ENCODE data around the gene KCNJ16.

The KCNJ16 gene

GRCh38 chr17:70098030-70098429 lies 23.0 kb downstream of the KCNJ16 start:
- no peak for DNase-seq (ENCODE audit: low spot score)

GRCh38 chr17:70099294-70099693 lies 24.3 kb downstream of the KCNJ16 start:
- no peak for DNase-seq (ENCODE audit: low spot score)

- DNase-seq (ENCODE audit: low spot score) = no peak
Observed at GRCh38 chr17:70099884-70100283, 24.9 kb downstream of the KCNJ16 start.

GRCh38 chr17:70100983-70101382 lies 26.0 kb downstream of the KCNJ16 start:
- no peak for DNase-seq (ENCODE audit: low spot score)

GRCh38 chr17:70102531-70102930 lies 27.5 kb downstream of the KCNJ16 start:
- DNase-seq (ENCODE audit: low spot score) = no peak

GRCh38 chr17:70104791-70105523 lies 29.9 kb downstream of the KCNJ16 start:
- no peak for DNase-seq (ENCODE audit: low spot score)

- DNase-seq (ENCODE audit: low spot score) = no peak
Observed at GRCh38 chr17:70105641-70106040, 30.6 kb downstream of the KCNJ16 start.

- no peak for DNase-seq (ENCODE audit: low spot score)
Observed at GRCh38 chr17:70106551-70106950, 31.5 kb downstream of the KCNJ16 start.

- no peak for DNase-seq (ENCODE audit: low spot score)
Observed at GRCh38 chr17:70107441-70107840, 32.4 kb downstream of the KCNJ16 start.

- DNase-seq (ENCODE audit: low spot score) = no peak
Observed at GRCh38 chr17:70107904-70108565, 33.0 kb downstream of the KCNJ16 start.

- DNase-seq (ENCODE audit: low spot score) = no peak
Observed at GRCh38 chr17:70109497-70109896, 34.5 kb downstream of the KCNJ16 start.

- no peak for DNase-seq (ENCODE audit: low spot score)
Observed at GRCh38 chr17:70110443-70110880, 35.4 kb downstream of the KCNJ16 start.

GRCh38 chr17:70111201-70111600 lies 36.2 kb downstream of the KCNJ16 start:
- no peak for DNase-seq (ENCODE audit: low spot score)

- DNase-seq (ENCODE audit: low spot score) = no peak
Observed at GRCh38 chr17:70114405-70114804, 39.4 kb downstream of the KCNJ16 start.

GRCh38 chr17:70115126-70115525 lies 40.1 kb downstream of the KCNJ16 start:
- DNase-seq (ENCODE audit: low spot score) = no peak

GRCh38 chr17:70116919-70117318 lies 41.9 kb downstream of the KCNJ16 start:
- DNase-seq (ENCODE audit: low spot score) = no peak

GRCh38 chr17:70119545-70119944 lies 44.5 kb downstream of the KCNJ16 start:
- DNase-seq (ENCODE audit: low spot score) = no peak

- DNase-seq (ENCODE audit: low spot score) = no peak
Observed at GRCh38 chr17:70119983-70120382, 45.0 kb downstream of the KCNJ16 start.

- DNase-seq (ENCODE audit: low spot score) = no peak
Observed at GRCh38 chr17:70120425-70120824, 45.4 kb downstream of the KCNJ16 start.

- no peak for DNase-seq (ENCODE audit: low spot score)
Observed at GRCh38 chr17:70121126-70121525, 46.1 kb downstream of the KCNJ16 start.

GRCh38 chr17:70123193-70123592 lies 48.2 kb downstream of the KCNJ16 start:
- no peak for DNase-seq (ENCODE audit: low spot score)

- DNase-seq (ENCODE audit: low spot score) = no peak
Observed at GRCh38 chr17:70124723-70125122, 49.7 kb downstream of the KCNJ16 start.

GRCh38 chr17:70127221-70127873 lies 52.3 kb downstream of the KCNJ16 start:
- no peak for DNase-seq (ENCODE audit: low spot score)
